ENCODE results near the gene TTC21B. TPM values are rescaled to one million over a fixed set of nuclear protein-coding genes. Genes with fewer than 3 reads are reported as not detected.

TTC21B gene
- total RNA-seq, 6 experiments from 2014 or later, result 4.7 to 8.9 (median 7.2) TPM

GRCh38 chr2:165953306-165953654, 296 bp downstream of the TTC21B start:
- Histone ChIP-seq H3K9me3 (no peaks in the 10 kb centered on the region), H3K4me1 (peaks cover 0 to 13% (median 3%) of the 10 kb centered on the region in 4 donors), H3K4me3 (peak overlapping the region; percentile 71 to 79 (median 75)), H3K27me3 (no peaks in the 10 kb centered on the region), H3K36me3 (no peaks in the 10 kb centered on the region), H3K27ac (peak overlapping the region; percentile 75 to 87 (median 87))
- DNase-seq, result no peak
- TF ChIP-seq, protein P1, sequence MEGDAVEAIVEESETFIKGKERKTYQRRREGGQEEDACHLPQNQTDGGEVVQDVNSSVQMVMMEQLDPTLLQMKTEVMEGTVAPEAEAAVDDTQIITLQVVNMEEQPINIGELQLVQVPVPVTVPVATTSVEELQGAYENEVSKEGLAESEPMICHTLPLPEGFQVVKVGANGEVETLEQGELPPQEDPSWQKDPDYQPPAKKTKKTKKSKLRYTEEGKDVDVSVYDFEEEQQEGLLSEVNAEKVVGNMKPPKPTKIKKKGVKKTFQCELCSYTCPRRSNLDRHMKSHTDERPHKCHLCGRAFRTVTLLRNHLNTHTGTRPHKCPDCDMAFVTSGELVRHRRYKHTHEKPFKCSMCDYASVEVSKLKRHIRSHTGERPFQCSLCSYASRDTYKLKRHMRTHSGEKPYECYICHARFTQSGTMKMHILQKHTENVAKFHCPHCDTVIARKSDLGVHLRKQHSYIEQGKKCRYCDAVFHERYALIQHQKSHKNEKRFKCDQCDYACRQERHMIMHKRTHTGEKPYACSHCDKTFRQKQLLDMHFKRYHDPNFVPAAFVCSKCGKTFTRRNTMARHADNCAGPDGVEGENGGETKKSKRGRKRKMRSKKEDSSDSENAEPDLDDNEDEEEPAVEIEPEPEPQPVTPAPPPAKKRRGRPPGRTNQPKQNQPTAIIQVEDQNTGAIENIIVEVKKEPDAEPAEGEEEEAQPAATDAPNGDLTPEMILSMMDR (IDR thresholded peaks at IDR 0.05), result no peak
- no peak for TF ChIP-seq POLR2A (IDR thresholded peaks at IDR 0.05)
- intact Hi-C loops (cut with DNase I), result loop anchor here in 1 of 2 donors (10.0 kb wide), 1 partner anchor 172 kb away; the partner anchor contains the start of gene SCN1A
- ATAC-seq, result peak; percentile 53 to 71 (median 66)
- 0% methylated on average over 3 of the region's 24 CpGs for WGBS (ENCODE audit: insufficient coverage, low coverage, low lambda C conversion rate, missing lambda C conversion rate)

DNA sequence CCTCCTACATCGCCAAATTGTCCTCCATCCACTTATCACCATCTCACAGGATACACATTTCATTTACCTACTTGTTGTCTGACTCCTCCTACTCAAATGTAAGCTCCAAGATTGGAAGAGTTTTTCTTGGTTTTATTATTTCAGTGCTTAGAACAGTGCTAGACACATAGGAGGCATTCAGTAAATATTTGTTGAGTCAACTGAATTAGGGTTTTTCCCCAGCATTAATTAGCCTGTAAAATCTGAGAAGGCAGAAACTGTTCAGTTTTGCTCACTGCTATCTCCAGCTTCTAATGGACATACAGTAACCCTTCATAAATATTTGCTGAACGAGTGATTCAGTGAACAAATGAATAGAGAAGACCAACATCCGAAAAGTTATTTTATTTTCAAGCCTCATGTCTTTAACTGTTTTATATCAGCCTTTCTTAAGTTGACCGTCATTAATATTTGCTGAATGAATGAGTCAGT, 800 bp downstream of the TTC21B start:
- Histone ChIP-seq H3K9me3 (no peaks in the 10 kb centered on the region), H3K36me3 (no peaks in the 10 kb centered on the region), H3K4me1 (peaks cover 0 to 13% (median 3%) of the 10 kb centered on the region in 4 donors), H3K4me3 (peak overlapping the region; percentile 71 to 79 (median 75)), H3K27ac (peak overlapping the region; percentile 75 to 87 (median 87)), H3K27me3 (no peaks in the 10 kb centered on the region)
- intact Hi-C loops (cut with DNase I), result loop anchor here in 1 of 2 donors (10.0 kb wide), 1 partner anchor 172 kb away; the partner anchor contains the start of gene SCN1A
- ATAC-seq (peak in 1 of 4 donors; percentile 4), DNase-seq (no peak)
- 3% methylated on average over 4 of the region's 4 CpGs for WGBS (ENCODE audit: insufficient coverage, low coverage, low lambda C conversion rate, missing lambda C conversion rate)
- TF ChIP-seq, protein P1 (IDR thresholded peaks at IDR 0.05), result no peak
- TF ChIP-seq POLR2A (IDR thresholded peaks at IDR 0.05), result no peak

- WGBS (ENCODE audit: insufficient coverage, low coverage, low lambda C conversion rate, missing lambda C conversion rate), result 0% methylated on average over 1 of the region's 1 CpG
- DNase-seq, result no peak
- no peak for TF ChIP-seq POLR2A (IDR thresholded peaks at IDR 0.05)
- TF ChIP-seq, protein P1 (IDR thresholded peaks at IDR 0.05), result no peak
- ATAC-seq, result no peak
- H3K36me3 ChIP-seq, result no peaks in the 10 kb centered on the region
- H3K4me3 ChIP-seq, result no peak overlapping the region
- H3K27ac ChIP-seq, result no peak overlapping the region
- H3K4me1 ChIP-seq, result peaks cover 0 to 13% (median 3%) of the 10 kb centered on the region in 4 donors
- H3K27me3 ChIP-seq, result no peaks in the 10 kb centered on the region
- intact Hi-C loops (cut with DNase I), result loop anchor here in 1 of 2 donors (10.0 kb wide), 1 partner anchor 173 kb away; the partner anchor contains the start of gene SCN1A
- no peaks in the 10 kb centered on the region for H3K9me3 ChIP-seq
These were observed 1.5 kb downstream of the TTC21B start for GRCh38 chr2:165952085-165952484.

DNA sequence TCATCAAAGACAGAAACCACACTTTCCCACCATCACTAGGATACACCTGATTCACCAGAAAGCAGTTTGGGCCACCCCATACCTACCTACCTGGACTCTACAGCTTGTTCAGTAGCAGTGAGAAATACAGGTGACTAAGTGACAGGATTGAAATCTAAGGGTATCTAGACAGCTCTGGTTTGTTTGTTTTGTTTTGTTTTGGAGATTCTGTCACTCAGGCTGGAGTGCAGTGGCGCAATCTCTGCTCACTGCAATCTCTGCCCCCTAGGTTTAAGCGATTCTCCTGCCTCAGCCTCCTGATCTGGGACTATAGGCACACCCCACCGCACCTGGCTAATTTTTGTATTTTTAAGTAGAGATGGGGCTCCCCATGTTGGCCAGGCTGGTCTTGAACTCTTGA, 3.1 kb downstream of the TTC21B start:
- no peak overlapping the region for H3K4me3 ChIP-seq
- no peaks in the 10 kb centered on the region for H3K27me3 ChIP-seq
- 56% methylated on average over 2 of the region's 3 CpGs for WGBS (ENCODE audit: insufficient coverage, low coverage, low lambda C conversion rate, missing lambda C conversion rate)
- no peaks in the 10 kb centered on the region for H3K36me3 ChIP-seq
- peaks cover 0 to 13% (median 3%) of the 10 kb centered on the region in 4 donors for H3K4me1 ChIP-seq
- intact Hi-C loops (cut with DNase I), result loop anchor here in 1 of 2 donors (10.0 kb wide), 1 partner anchor 174 kb away; the partner anchor contains the start of gene SCN1A
- ATAC-seq (no peak), DNase-seq (no peak)
- H3K27ac ChIP-seq, result no peak overlapping the region
- H3K9me3 ChIP-seq, result no peaks in the 10 kb centered on the region
- TF ChIP-seq, protein P1 (IDR thresholded peaks at IDR 0.05), result no peak
- no peak for TF ChIP-seq POLR2A (IDR thresholded peaks at IDR 0.05)
